Choroid plexus epithelial cell (primary cell): Measurements from ENCODE around the gene ZCRB1.
"Not testable (repeated sequence)": the region's sequence is repeated elsewhere in the genome, so short reads cannot be mapped to it uniquely, and the experiment has no call there.

Experiments used
- DNase-seq: peaks from one replicate; pipeline ENCODE4 v3.0.0-alpha.2; 2010; ENCODE audit warnings: low read depth
- H3K4me3 ChIP-seq: 2 replicates; pipeline ENCODE4 v1.5.1; 2011; ENCODE audit warnings: low read depth, mild to moderate bottlenecking, control low read depth, low read length, moderate library complexity
- TF ChIP-seq, protein P1 (sequence below): conservative IDR thresholded peaks from 2 replicates; pipeline ENCODE4 v1.5.1; 2011; ENCODE audit warnings: low read depth, mild to moderate bottlenecking, control low read depth, inconsistent platforms, low read length, moderate library complexity

ZCRB1 gene

GRCh38 chr12:42343721-42344120 lies 17.8 kb upstream of the ZCRB1 start:
- TF ChIP-seq, protein P1, sequence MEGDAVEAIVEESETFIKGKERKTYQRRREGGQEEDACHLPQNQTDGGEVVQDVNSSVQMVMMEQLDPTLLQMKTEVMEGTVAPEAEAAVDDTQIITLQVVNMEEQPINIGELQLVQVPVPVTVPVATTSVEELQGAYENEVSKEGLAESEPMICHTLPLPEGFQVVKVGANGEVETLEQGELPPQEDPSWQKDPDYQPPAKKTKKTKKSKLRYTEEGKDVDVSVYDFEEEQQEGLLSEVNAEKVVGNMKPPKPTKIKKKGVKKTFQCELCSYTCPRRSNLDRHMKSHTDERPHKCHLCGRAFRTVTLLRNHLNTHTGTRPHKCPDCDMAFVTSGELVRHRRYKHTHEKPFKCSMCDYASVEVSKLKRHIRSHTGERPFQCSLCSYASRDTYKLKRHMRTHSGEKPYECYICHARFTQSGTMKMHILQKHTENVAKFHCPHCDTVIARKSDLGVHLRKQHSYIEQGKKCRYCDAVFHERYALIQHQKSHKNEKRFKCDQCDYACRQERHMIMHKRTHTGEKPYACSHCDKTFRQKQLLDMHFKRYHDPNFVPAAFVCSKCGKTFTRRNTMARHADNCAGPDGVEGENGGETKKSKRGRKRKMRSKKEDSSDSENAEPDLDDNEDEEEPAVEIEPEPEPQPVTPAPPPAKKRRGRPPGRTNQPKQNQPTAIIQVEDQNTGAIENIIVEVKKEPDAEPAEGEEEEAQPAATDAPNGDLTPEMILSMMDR = no peak
- no peak for DNase-seq
- no peak overlapping the region for H3K4me3 ChIP-seq

- H3K4me3 ChIP-seq = no peak overlapping the region
- no peak for DNase-seq
- TF ChIP-seq, protein P1 = no peak
These were observed 16.1 kb upstream of the ZCRB1 start for GRCh38 chr12:42342028-42342427.

GRCh38 chr12:42338280-42338679 lies 12.4 kb upstream of the ZCRB1 start:
- H3K4me3 ChIP-seq = no peak overlapping the region
- DNase-seq = no peak
- TF ChIP-seq, protein P1 = no peak

GRCh38 chr12:42336286-42336685 lies 10.4 kb upstream of the ZCRB1 start:
- TF ChIP-seq, protein P1 = no peak
- H3K4me3 ChIP-seq = no peak overlapping the region
- DNase-seq = no peak

DNA sequence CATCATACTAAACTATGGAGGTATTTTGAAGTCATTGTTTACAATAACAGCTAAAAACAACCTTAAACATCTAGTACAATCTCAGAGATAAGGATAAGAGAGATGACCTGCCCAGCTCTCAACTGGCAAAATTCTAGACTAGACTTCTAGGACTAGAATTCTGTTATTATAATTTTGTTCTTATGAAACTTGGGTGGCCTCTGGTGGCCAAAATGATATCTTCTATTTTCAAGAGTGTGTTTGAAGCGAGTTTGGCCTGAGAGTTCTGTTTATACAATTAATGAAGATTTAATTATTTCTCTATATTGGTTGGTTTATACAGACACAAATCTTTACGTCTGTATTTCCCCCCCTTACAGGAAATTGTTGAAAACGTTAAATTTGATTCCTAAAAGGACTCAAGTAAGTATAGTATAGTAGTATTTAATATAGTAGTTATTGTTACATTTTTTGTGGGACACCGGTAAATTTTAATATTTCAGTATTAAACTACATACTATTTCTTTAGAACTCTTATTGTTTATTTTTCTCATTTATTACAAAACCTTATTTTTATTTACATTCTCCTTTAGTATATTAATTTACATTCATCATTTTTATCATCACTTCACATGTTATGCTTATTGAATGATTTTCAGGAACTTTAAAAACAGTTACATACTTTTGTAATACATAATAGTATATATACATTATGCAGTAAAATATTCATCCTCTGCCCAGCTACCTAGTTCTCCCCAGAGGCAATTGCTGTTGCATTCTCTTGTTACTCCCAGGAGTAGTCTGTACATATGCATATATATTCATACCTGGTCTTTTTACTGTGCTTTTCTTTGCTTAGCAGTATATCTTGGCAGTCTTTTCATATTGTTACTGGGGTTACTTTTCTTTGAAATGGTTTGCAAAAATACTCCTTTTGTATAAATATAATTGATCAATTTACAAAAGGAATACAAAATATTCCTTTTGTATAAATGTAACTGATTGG lies 6.7 kb upstream of the ZCRB1 start:
- TF ChIP-seq, protein P1 = peak; percentile 65
- no peak overlapping the region for H3K4me3 ChIP-seq
- peak; percentile 71 for DNase-seq

- H3K4me3 ChIP-seq, DNase-seq: not testable (repeated sequence)
These were observed 4.2 kb upstream of the ZCRB1 start for GRCh38 chr12:42330097-42330496.

- TF ChIP-seq, protein P1 = no peak
- DNase-seq = no peak
These were observed 1.3 kb upstream of the ZCRB1 start for GRCh38 chr12:42327227-42327590.

More at GRCh38 chr12:42327227-42327590, 1.3 kb upstream of the ZCRB1 start:
- H3K4me3 ChIP-seq = peak overlapping the region; percentile 73
